ENCODE data around the gene PRPF38B.
A peak's percentile ranks its signal among the peaks of the same experiment; 100 is the strongest.

Gene PRPF38B

GRCh38 chr1:108708691-108709660, 16.9 kb downstream of the PRPF38B start:
- peak; percentile 9 for TF ChIP-seq CTCF (IDR thresholded peaks at IDR 0.05; ENCODE audit: low read length, missing control alignments)
- DNase-seq (ENCODE audit: low read depth): no peak
- no peak overlapping the region for H3K4me3 ChIP-seq (replicated peaks; ENCODE audit: low read depth, low read length)

- TF ChIP-seq CTCF (IDR thresholded peaks at IDR 0.05; ENCODE audit: low read length, missing control alignments): no peak
- DNase-seq (ENCODE audit: low read depth): no peak
- no peak within 1 kb of the TSS for H3K4me3 ChIP-seq (replicated peaks; ENCODE audit: low read depth, low read length)
These were observed 20.6 kb downstream of the PRPF38B start, which contains the start of gene FNDC7 for GRCh38 chr1:108712606-108713150. Gene FNDC7 (plus strand): TSS chr1:108712908. CDS start chr1:108712934, 26 bp downstream.

GRCh38 chr1:108715932-108716331, 23.8 kb downstream of the PRPF38B start:
- TF ChIP-seq CTCF (IDR thresholded peaks at IDR 0.05; ENCODE audit: low read length, missing control alignments): no peak
- no peak overlapping the region for H3K4me3 ChIP-seq (replicated peaks; ENCODE audit: low read depth, low read length)
- DNase-seq (ENCODE audit: low read depth): peak; percentile 27

GRCh38 chr1:108716437-108717230, 24.5 kb downstream of the PRPF38B start:
- no peak for DNase-seq (ENCODE audit: low read depth)
- no peak for TF ChIP-seq CTCF (IDR thresholded peaks at IDR 0.05; ENCODE audit: low read length, missing control alignments)

GRCh38 chr1:108717774-108718316, 25.7 kb downstream of the PRPF38B start:
- TF ChIP-seq CTCF (IDR thresholded peaks at IDR 0.05; ENCODE audit: low read length, missing control alignments): no peak
- no peak for DNase-seq (ENCODE audit: low read depth)
- no peak overlapping the region for H3K4me3 ChIP-seq (replicated peaks; ENCODE audit: low read depth, low read length)

More at GRCh38 chr1:108716437-108717230, 24.5 kb downstream of the PRPF38B start:
- no peak overlapping the region for H3K4me3 ChIP-seq (replicated peaks; ENCODE audit: low read depth, low read length)

GRCh38 chr1:108718927-108719655, 27.0 kb downstream of the PRPF38B start:
- TF ChIP-seq CTCF (IDR thresholded peaks at IDR 0.05; ENCODE audit: low read length, missing control alignments): no peak
- DNase-seq (ENCODE audit: low read depth): peak; percentile 21
- H3K4me3 ChIP-seq (replicated peaks; ENCODE audit: low read depth, low read length): no peak overlapping the region
